DND-41 (cell line): ENCODE results near the gene REEP5.
"Not testable (repeated sequence)": the region's sequence is repeated elsewhere in the genome, so short reads cannot be mapped to it uniquely, and the experiment has no call there.

Experiments
- ATAC-seq: fragments of 200-7000 bp; cut with Tn5 transposase; 3 replicates; pipeline ENCODE4 v1.9.1; 2021; ENCODE audit warnings: low read depth; ENCODE audit not compliant: insufficient read depth
- DNase-seq: peaks from one replicate; pipeline ENCODE4 v3.0.0-alpha.2; 2020
- H2AFZ ChIP-seq: 2 replicates; pipeline ENCODE4 v1.6.0; 2012; ENCODE audit warnings: low read depth, low read length
- H3K27ac ChIP-seq: 2 replicates; pipeline ENCODE4 v1.5.1; 2012; ENCODE audit warnings: low read length, inconsistent platforms
- H3K27me3 ChIP-seq: fragments of 200-600 bp; sonication (generic); 2 replicates; pipeline ENCODE4 v1.6.0; 2012; ENCODE audit warnings: low read length, mild to moderate bottlenecking, inconsistent platforms; ENCODE audit not compliant: insufficient read depth, poor library complexity
- H3K36me3 ChIP-seq: 2 replicates; pipeline ENCODE4 v1.5.1; 2012; ENCODE audit warnings: low read length, inconsistent platforms; ENCODE audit not compliant: insufficient read depth
- H3K4me1 ChIP-seq: 2 replicates; pipeline ENCODE4 v1.5.1; 2012; ENCODE audit warnings: mild to moderate bottlenecking, low read length; ENCODE audit not compliant: insufficient read depth
- H3K4me2 ChIP-seq: 2 replicates; pipeline ENCODE4 v1.6.0; 2012; ENCODE audit warnings: mild to moderate bottlenecking, moderate library complexity, low read length, inconsistent platforms; ENCODE audit not compliant: insufficient read depth
- H3K4me3 ChIP-seq, 2 experiments: fragments of 200-600 bp in 1 of 2; shearing (Covaris generic) in 1 of 2; 2 replicates each; pipeline ENCODE4 v1.5.1; 2012 to 2016; ENCODE audit warnings: inconsistent platforms in 2 of 2, low read length in 2 of 2, mild to moderate bottlenecking in 2 of 2, low read depth in 1 of 2, moderate library complexity in 1 of 2
- H3K79me2 ChIP-seq: 2 replicates; pipeline ENCODE4 v1.6.0; 2012; ENCODE audit warnings: low read length, inconsistent platforms; ENCODE audit not compliant: insufficient read depth
- H3K9ac ChIP-seq: 2 replicates; pipeline ENCODE4 v1.6.0; 2012; ENCODE audit warnings: low read depth, mild to moderate bottlenecking, inconsistent platforms, low read length, moderate library complexity
- H3K9me3 ChIP-seq: 2 replicates; pipeline ENCODE4 v1.5.1; 2012; ENCODE audit warnings: low read length, moderate library complexity, mild to moderate bottlenecking, inconsistent platforms; ENCODE audit not compliant: insufficient read depth, severe bottlenecking
- H4K20me1 ChIP-seq: 2 replicates; pipeline ENCODE4 v1.6.0; 2012; ENCODE audit warnings: low read length; ENCODE audit not compliant: insufficient read depth
- CTCF ChIP-seq: IDR thresholded peaks from 2 replicates; pipeline ENCODE4 v1.5.1; 2012; ENCODE audit warnings: borderline replicate concordance, low read length, moderate library complexity, mild to moderate bottlenecking; ENCODE audit not compliant: poor library complexity, severe bottlenecking; ENCODE audit errors: extremely low read depth
- EZH2 ChIP-seq: IDR thresholded peaks from 3 replicates; pipeline ENCODE4 v1.6.1; 2012; ENCODE audit warnings: borderline replicate concordance, low read depth, mild to moderate bottlenecking, moderate library complexity, low read length, inconsistent platforms; ENCODE audit not compliant: severe bottlenecking

Gene REEP5

GRCh38 chr5:112862085-112862484, 59.9 kb downstream of the REEP5 start:
- H3K4me1 ChIP-seq, result peaks cover 33% of the 10 kb centered on the region
- no peak for DNase-seq
- H3K9ac ChIP-seq, result peak overlapping the region; percentile 87
- peaks cover 50% of the 10 kb centered on the region for H3K36me3 ChIP-seq
- ATAC-seq, result no peak
- H3K27ac ChIP-seq, result peak overlapping the region; percentile 78
- peak overlapping the region; percentile 91 to 99 for H3K4me3 ChIP-seq
- H3K4me2 ChIP-seq, result peak overlapping the region; percentile 67
- H4K20me1 ChIP-seq, result peaks cover 25% of the 10 kb centered on the region; the same call in 1 of the 2 replicates
- H2AFZ ChIP-seq, result no peak overlapping the region
- no peak for TF ChIP-seq CTCF
- no peak for TF ChIP-seq EZH2
- no peaks in the 10 kb centered on the region for H3K27me3 ChIP-seq
- H3K79me2 ChIP-seq, result peaks cover 58% of the 10 kb centered on the region
- H3K9me3 ChIP-seq, result no peaks in the 10 kb centered on the region

GRCh38 chr5:112861638-112861985, 60.4 kb downstream of the REEP5 start:
- H3K79me2 ChIP-seq, result peaks cover 53% of the 10 kb centered on the region
- no peaks in the 10 kb centered on the region for H3K9me3 ChIP-seq
- no peaks in the 10 kb centered on the region for H3K27me3 ChIP-seq
- peaks cover 33% of the 10 kb centered on the region for H3K4me1 ChIP-seq
- TF ChIP-seq CTCF (no peak), EZH2 (no peak)
- H2AFZ ChIP-seq, result peak overlapping the region; percentile 76
- peak overlapping the region; percentile 78 for H3K27ac ChIP-seq
- peak overlapping the region; percentile 87 for H3K9ac ChIP-seq
- no peak for ATAC-seq
- H3K4me3 ChIP-seq, result peak overlapping the region; percentile 91 to 99
- H3K4me2 ChIP-seq, result peak overlapping the region; percentile 67
- no peak for DNase-seq
- peaks cover 23% of the 10 kb centered on the region; the same call in 1 of the 2 replicates for H4K20me1 ChIP-seq
- peaks cover 46% of the 10 kb centered on the region for H3K36me3 ChIP-seq

GRCh38 chr5:112860929-112861637, 60.9 kb downstream of the REEP5 start, which contains the start of gene SRP19:
Gene SRP19, plus strand, starts transcription at chr5:112861287. Its CDS starts 90 bp downstream, at chr5:112861377.
- H3K36me3 ChIP-seq, result peaks cover 40% of the 10 kb centered on the region
- no peaks in the 10 kb centered on the region for H3K27me3 ChIP-seq
- H3K9ac ChIP-seq, result peak within 1 kb of the TSS; percentile 87
- peaks cover 49% of the 10 kb centered on the region for H3K79me2 ChIP-seq
- no peaks in the 10 kb centered on the region for H3K9me3 ChIP-seq
- peak within 1 kb of the TSS; percentile 91 to 99 for H3K4me3 ChIP-seq
- peak within 1 kb of the TSS; percentile 89 for H2AFZ ChIP-seq
- peak within 1 kb of the TSS; percentile 85 for H3K27ac ChIP-seq
- H4K20me1 ChIP-seq, result peaks cover 23% of the 10 kb centered on the region; the same call in 1 of the 2 replicates
- H3K4me2 ChIP-seq, result peak within 1 kb of the TSS; percentile 67
- peaks cover 33% of the 10 kb centered on the region for H3K4me1 ChIP-seq
- DNase-seq (peak; percentile 95), ATAC-seq (peak; percentile 94)
- TF ChIP-seq EZH2 (no peak), CTCF (no peak)

- H3K79me2 ChIP-seq, result peaks cover 49% of the 10 kb centered on the region
- ATAC-seq, DNase-seq, H3K27me3 ChIP-seq, H3K9me3 ChIP-seq: not testable (repeated sequence)
- peak overlapping the region; percentile 14 to 91; a peak in 3 of 4 replicates for H3K4me3 ChIP-seq
- H3K4me1 ChIP-seq, result peaks cover 33% of the 10 kb centered on the region
- peak overlapping the region; percentile 89 for H2AFZ ChIP-seq
- peak overlapping the region; percentile 85 for H3K27ac ChIP-seq
- peak overlapping the region; percentile 67 for H3K4me2 ChIP-seq
- peaks cover 23% of the 10 kb centered on the region; the same call in 1 of the 2 replicates for H4K20me1 ChIP-seq
- H3K36me3 ChIP-seq, result peaks cover 36% of the 10 kb centered on the region
- peak overlapping the region; percentile 87 for H3K9ac ChIP-seq
Observed at GRCh38 chr5:112860571-112860928, 61.5 kb downstream of the REEP5 start.
